ENCODE data around the gene SNRPD3.
"Not testable (repeated sequence)": the region's sequence is repeated elsewhere in the genome, so short reads cannot be mapped to it uniquely, and the experiment has no call there.

SNRPD3 gene

GRCh38 chr22:24594569-24595120, 38.8 kb downstream of the SNRPD3 start:
- DNase-seq (ENCODE audit: low spot score): no peak
- TF ChIP-seq CTCF (IDR thresholded peaks at IDR 0.05; ENCODE audit: extremely low read depth, missing control alignments): no peak

- no peak for DNase-seq (ENCODE audit: low spot score)
- no peak for TF ChIP-seq CTCF (IDR thresholded peaks at IDR 0.05; ENCODE audit: extremely low read depth, missing control alignments)
Measured at GRCh38 chr22:24595228-24595627, 39.4 kb downstream of the SNRPD3 start.

GRCh38 chr22:24595863-24596262, 40.1 kb downstream of the SNRPD3 start:
- DNase-seq (ENCODE audit: low spot score): no peak
- no peak for TF ChIP-seq CTCF (IDR thresholded peaks at IDR 0.05; ENCODE audit: extremely low read depth, missing control alignments)

GRCh38 chr22:24597076-24597475, 41.3 kb downstream of the SNRPD3 start:
- not testable (repeated sequence) for DNase-seq (ENCODE audit: low spot score)

GRCh38 chr22:24599514-24599913, 43.7 kb downstream of the SNRPD3 start:
- no peak for TF ChIP-seq CTCF (IDR thresholded peaks at IDR 0.05; ENCODE audit: extremely low read depth, missing control alignments)
- DNase-seq (ENCODE audit: low spot score): no peak

GRCh38 chr22:24599958-24600715, 44.3 kb downstream of the SNRPD3 start:
- not testable (repeated sequence) for DNase-seq (ENCODE audit: low spot score)

- TF ChIP-seq CTCF (IDR thresholded peaks at IDR 0.05; ENCODE audit: extremely low read depth, missing control alignments): no peak
- DNase-seq (ENCODE audit: low spot score): no peak
Measured at GRCh38 chr22:24601217-24602104, 45.7 kb downstream of the SNRPD3 start.

- DNase-seq (ENCODE audit: low spot score): not testable (repeated sequence)
Measured at GRCh38 chr22:24602105-24602749, 46.4 kb downstream of the SNRPD3 start.

GRCh38 chr22:24602847-24603769, 47.3 kb downstream of the SNRPD3 start, which contains the start of gene GGT1:
Gene GGT1 (plus strand): TSS chr22:24603193. CDS start chr22:24611082, 7,889 bp downstream.
- not testable (repeated sequence) for DNase-seq (ENCODE audit: low spot score)

- not testable (repeated sequence) for DNase-seq (ENCODE audit: low spot score)
Measured at GRCh38 chr22:24603770-24604629, 48.2 kb downstream of the SNRPD3 start.

GRCh38 chr22:24606340-24606739, 50.5 kb downstream of the SNRPD3 start:
- DNase-seq (ENCODE audit: low spot score): not testable (repeated sequence)

All from GM20000 (cell line).